Measurements from ENCODE around the gene SIK2.
A peak's percentile ranks its signal among the peaks of the same experiment; 100 is the strongest.
"Not testable (repeated sequence)": the region's sequence is repeated elsewhere in the genome, so short reads cannot be mapped to it uniquely, and the experiment has no call there.

The SIK2 gene

GRCh38 chr11:111699579-111700156 is 97.4 kb downstream of the SIK2 start:
- no peak for DNase-seq (ENCODE audit: low spot score)

GRCh38 chr11:111700162-111700561 is 97.9 kb downstream of the SIK2 start:
- DNase-seq (ENCODE audit: low spot score): no peak

- no peak for DNase-seq (ENCODE audit: low spot score)
Measured at GRCh38 chr11:111702623-111703022, 100.4 kb downstream of the SIK2 start.

GRCh38 chr11:111703576-111703975 is 101.3 kb downstream of the SIK2 start:
- no peak for DNase-seq (ENCODE audit: low spot score)

- DNase-seq (ENCODE audit: low spot score): peak; percentile 51
Measured at GRCh38 chr11:111707039-111707690, 104.9 kb downstream of the SIK2 start.

- no peak for DNase-seq (ENCODE audit: low spot score)
Measured at GRCh38 chr11:111707691-111708067, 105.4 kb downstream of the SIK2 start.

- DNase-seq (ENCODE audit: low spot score): no peak
Measured at GRCh38 chr11:111714522-111714921, 112.3 kb downstream of the SIK2 start.

- DNase-seq (ENCODE audit: low spot score): no peak
Measured at GRCh38 chr11:111715142-111715816, 113.0 kb downstream of the SIK2 start.

- not testable (repeated sequence) for DNase-seq (ENCODE audit: low spot score)
Measured at GRCh38 chr11:111717660-111718059, 115.4 kb downstream of the SIK2 start.

- no peak for DNase-seq (ENCODE audit: low spot score)
Measured at GRCh38 chr11:111718436-111718835, 116.2 kb downstream of the SIK2 start.

GRCh38 chr11:111718859-111719258 is 116.6 kb downstream of the SIK2 start:
- DNase-seq (ENCODE audit: low spot score): no peak

GRCh38 chr11:111719379-111719778 is 117.1 kb downstream of the SIK2 start:
- no peak for DNase-seq (ENCODE audit: low spot score)

GRCh38 chr11:111720801-111721494 is 118.7 kb downstream of the SIK2 start:
- DNase-seq (ENCODE audit: low spot score): no peak

GRCh38 chr11:111722501-111722900 is 120.3 kb downstream of the SIK2 start:
- DNase-seq (ENCODE audit: low spot score): no peak

GRCh38 chr11:111723595-111723994 is 121.3 kb downstream of the SIK2 start:
- DNase-seq (ENCODE audit: low spot score): no peak

GRCh38 chr11:111724615-111725129 is 122.4 kb downstream of the SIK2 start:
- no peak for DNase-seq (ENCODE audit: low spot score)

GRCh38 chr11:111725621-111726020 is 123.4 kb downstream of the SIK2 start:
- DNase-seq (ENCODE audit: low spot score): no peak

GRCh38 chr11:111726301-111726713 is 124.1 kb downstream of the SIK2 start:
- DNase-seq (ENCODE audit: low spot score): no peak

GRCh38 chr11:111727431-111727830 is 125.2 kb downstream of the SIK2 start:
- no peak for DNase-seq (ENCODE audit: low spot score)

GRCh38 chr11:111729071-111729830 is 127.0 kb downstream of the SIK2 start:
- peak; percentile 58 for DNase-seq (ENCODE audit: low spot score)

GRCh38 chr11:111729831-111730311 is 127.6 kb downstream of the SIK2 start:
- DNase-seq (ENCODE audit: low spot score): peak; percentile 44
